H1 (cell line): ENCODE data around the gene FOXA3. TPM values are rescaled to one million over a fixed set of nuclear protein-coding genes. Genes with fewer than 3 reads are reported as not detected.

Experiments used
- CTCF ChIA-PET: fragments of 300-600 bp; sonication (Branson Sonifier 250); formaldehyde crosslinking; loops from one replicate; lab custom pipeline; 2021; ENCODE audit not compliant: partially characterized antibody; lab: Charles Lee
- POLR2A ChIA-PET: fragments of 300-600 bp; sonication (Branson Sonifier 250); formaldehyde crosslinking; loops from one replicate; lab custom pipeline; 2021; ENCODE audit warnings: inconsistent platforms; ENCODE audit not compliant: partially characterized antibody; lab: Charles Lee
- DNase-seq, 2 experiments: peaks; one replicate each; pipeline versions ENCODE4 v3.0.0 to v3.0.0-alpha.2; 2010 to 2022; ENCODE audit warnings: low spot score in 2 of 2, low read depth in 1 of 2, mixed read lengths in 1 of 2
- FAIRE-seq: peaks from 2 replicates; lab custom pipeline; 2011; peaks lifted over from hg19 to GRCh38; lab: Jason Lieb, UNC
- H2AFZ ChIP-seq: 2 replicates; pipeline ENCODE4 v1.8.1; 2012; ENCODE audit warnings: low read length, inconsistent platforms
- H2AK5ac ChIP-seq: 2 replicates; pipeline ENCODE4 v1.6.1; 2013; ENCODE audit warnings: low read depth, low read length
- H2BK120ac ChIP-seq: replicated peaks from 2 replicates; pipeline ENCODE3; 2013; ENCODE audit warnings: low read depth, low read length, inconsistent platforms
- H2BK12ac ChIP-seq: 2 replicates; pipeline ENCODE4 v1.6.1; 2013; ENCODE audit warnings: low read depth, low read length
- H2BK15ac ChIP-seq: 2 replicates; pipeline ENCODE4 v1.6.1; 2013; ENCODE audit warnings: low read length
- H2BK20ac ChIP-seq: 2 replicates; pipeline ENCODE4 v1.6.1; 2013; ENCODE audit warnings: low read length
- H2BK5ac ChIP-seq: 2 replicates; pipeline ENCODE4 v1.6.1; 2013; ENCODE audit warnings: low read depth, low read length
- H3K14ac ChIP-seq: 2 replicates; pipeline ENCODE4 v1.6.1; 2013; ENCODE audit warnings: inconsistent platforms; ENCODE audit not compliant: insufficient read length
- H3K18ac ChIP-seq: 2 replicates; pipeline ENCODE4 v1.6.1; 2013; ENCODE audit warnings: low read length; ENCODE audit errors: extremely low read depth
- H3K23ac ChIP-seq: 2 replicates; pipeline ENCODE4 v1.6.1; 2013; ENCODE audit warnings: inconsistent platforms; ENCODE audit not compliant: insufficient read length
- H3K23me2 ChIP-seq: 2 replicates; pipeline ENCODE4 v1.6.1; 2013; ENCODE audit warnings: low read depth, low read length
- H3K27ac ChIP-seq: 2 replicates; pipeline ENCODE4 v1.6.1; 2011; ENCODE audit warnings: low read depth, low read length, inconsistent platforms
- H3K27me3 ChIP-seq, 4 experiments: replicated peaks in 1 of 4; 1 replicate in 1 of 4; 2 replicates in 3 of 4; pipeline versions ENCODE4 v1.6.1 to v1.8.1; 2011 to 2013; ENCODE audit warnings: low read length in 3 of 4, mild to moderate bottlenecking in 3 of 4, inconsistent platforms in 2 of 4, mixed read lengths in 2 of 4, moderate library complexity in 1 of 4; ENCODE audit not compliant: control insufficient read depth in 3 of 4, insufficient read depth in 3 of 4; ENCODE audit errors: extremely low read depth in 1 of 4
- H3K36me3 ChIP-seq, 4 experiments: 2 replicates each; pipeline versions ENCODE4 v1.6.1 to v1.8.1; 2011 to 2013; ENCODE audit warnings: mild to moderate bottlenecking in 4 of 4, low read length in 3 of 4, moderate library complexity in 2 of 4, control low read depth in 1 of 4, inconsistent platforms in 1 of 4; ENCODE audit not compliant: insufficient read depth in 4 of 4, control insufficient read depth in 2 of 4
- H3K4ac ChIP-seq: replicated peaks from 2 replicates; pipeline ENCODE3; 2013; ENCODE audit warnings: low read length, low read depth, mixed read lengths, inconsistent platforms; ENCODE audit not compliant: insufficient read length
- H3K4me1 ChIP-seq, 4 experiments: replicated peaks in 1 of 4; 1 replicate in 1 of 4; 2 replicates in 3 of 4; pipeline versions ENCODE4 v1.6.1 to v1.8.1; 2011 to 2013; ENCODE audit warnings: low read length in 3 of 4, inconsistent platforms in 2 of 4, mixed read lengths in 1 of 4; ENCODE audit not compliant: insufficient read depth in 4 of 4, control insufficient read depth in 3 of 4
- H3K4me2 ChIP-seq, 2 experiments: 2 replicates each; pipeline versions ENCODE4 v1.6.1 to v1.8.1; 2011 to 2013; ENCODE audit warnings: low read depth in 2 of 2, low read length in 2 of 2, control low read depth in 1 of 2, inconsistent platforms in 1 of 2, mild to moderate bottlenecking in 1 of 2; ENCODE audit not compliant: insufficient read depth in 1 of 2
- H3K4me3 ChIP-seq, 4 experiments: fragments of 200-600, 300-600 bp in 1 of 4; sonication (generic), shearing (Covaris generic), sonication (Bioruptor Twin) in 1 of 4; 2 replicates each; pipeline versions ENCODE4 v1.5.1 to v1.8.1; 2011 to 2016; ENCODE audit warnings: low read length in 4 of 4, low read depth in 3 of 4, control low read depth in 2 of 4, inconsistent platforms in 2 of 4, mild to moderate bottlenecking in 2 of 4, mixed read lengths in 1 of 4, moderate library complexity in 1 of 4; ENCODE audit not compliant: insufficient read depth in 2 of 4; ENCODE audit errors: extremely low read depth in 1 of 4
- H3K56ac ChIP-seq: replicated peaks from 2 replicates; pipeline ENCODE3; 2013; ENCODE audit warnings: low read depth, mild to moderate bottlenecking, mixed read lengths, low read length, inconsistent platforms; ENCODE audit not compliant: insufficient read length
- H3K79me1 ChIP-seq: 2 replicates; pipeline ENCODE4 v1.6.1; 2013; ENCODE audit warnings: low read depth, low read length, control low read depth
- H3K79me2 ChIP-seq, 2 experiments: 2 replicates each; pipeline versions ENCODE4 v1.6.1 to v1.8.1; 2012 to 2013; ENCODE audit warnings: low read length in 2 of 2, mild to moderate bottlenecking in 2 of 2, inconsistent platforms in 1 of 2; ENCODE audit not compliant: insufficient read depth in 2 of 2, control insufficient read depth in 1 of 2
- H3K9ac ChIP-seq, 4 experiments: replicated peaks in 1 of 4; 1 replicate in 1 of 4; 2 replicates in 3 of 4; pipeline versions ENCODE4 v1.6.1 to v1.8.1; 2011 to 2013; ENCODE audit warnings: low read depth in 3 of 4, low read length in 3 of 4, control low read depth in 2 of 4, mild to moderate bottlenecking in 2 of 4, moderate library complexity in 2 of 4, inconsistent platforms in 1 of 4; ENCODE audit errors: extremely low read depth in 1 of 4
- H3K9me3 ChIP-seq, 2 experiments: 2 replicates each; pipeline versions ENCODE4 v1.6.1 to v1.8.1; 2012 to 2013; ENCODE audit warnings: mild to moderate bottlenecking in 2 of 2, moderate library complexity in 2 of 2, control low read depth in 1 of 2, inconsistent platforms in 1 of 2, low read depth in 1 of 2, low read length in 1 of 2, mixed read lengths in 1 of 2; ENCODE audit not compliant: insufficient read depth in 2 of 2
- H4K20me1 ChIP-seq, 2 experiments: replicated peaks in 1 of 2; 2 replicates each; pipeline versions ENCODE3 to v1.8.1; 2011 to 2013; ENCODE audit warnings: inconsistent platforms in 2 of 2, low read length in 2 of 2, mild to moderate bottlenecking in 1 of 2; ENCODE audit not compliant: insufficient read depth in 2 of 2, control insufficient read depth in 1 of 2
- H4K5ac ChIP-seq: 2 replicates; pipeline ENCODE4 v1.6.1; 2013; ENCODE audit warnings: low read length, low read depth, mixed read lengths, inconsistent platforms; ENCODE audit not compliant: insufficient read length
- H4K8ac ChIP-seq: 2 replicates; pipeline ENCODE4 v1.8.0; 2013; ENCODE audit warnings: mild to moderate bottlenecking, moderate library complexity, low read length, inconsistent platforms; ENCODE audit not compliant: insufficient read depth; ENCODE audit errors: extremely low read depth
- H4K91ac ChIP-seq: replicated peaks from 2 replicates; pipeline ENCODE3; 2013; ENCODE audit warnings: low read length, mixed read lengths, inconsistent platforms; ENCODE audit not compliant: insufficient read length
- CREB1 ChIP-seq: IDR thresholded peaks from 2 replicates; pipeline ENCODE4 v1.6.1; 2012; ENCODE audit warnings: inconsistent platforms
- SIN3A ChIP-seq, 2 experiments: IDR thresholded peaks in 1 of 2; conservative IDR thresholded peaks in 1 of 2; 2 replicates each; pipeline ENCODE4 v1.6.1; 2011 to 2012; ENCODE audit warnings: low read length in 2 of 2, improper control_type of control experiment in 1 of 2, low read depth in 1 of 2, mild to moderate bottlenecking in 1 of 2
- WGBS, 2 experiments: shearing (Covaris generic) in 1 of 2; methylation state at CpG; one replicate each; pipeline versions ENCODE4 v1.1.6 to v1.1.7; 2013 to 2015; ENCODE audit warnings: low lambda C conversion rate in 2 of 2, mixed read lengths in 2 of 2, inconsistent platforms in 1 of 2, low coverage in 1 of 2, missing lambda C conversion rate in 1 of 2; ENCODE audit not compliant: insufficient replicate concordance in 2 of 2, insufficient coverage in 1 of 2, insufficient read length in 1 of 2; ENCODE audit errors: extremely low coverage in 1 of 2, missing lambda C conversion rate in 1 of 2; 5-methylcytosine and 5-hydroxymethylcytosine counted together
- polyA plus RNA-seq, 7 experiments: library from polyadenylated mRNA; depleted of rRNA in 3 of 7; stranded (reverse) in 5 of 7; unstranded in 2 of 7; fragments of >200 nt in 5 of 7; fragments of 200-250 nt in 2 of 7; gene quantifications; 1 replicate in 5 of 7; 2 replicates in 1 of 7; 4 replicates in 1 of 7; pipeline versions ENCODE4 v1.2.1 to v1.2.3, GENCODE V29; 2011 to 2013; ENCODE audit warnings: missing spikeins in 2 of 7, mixed read lengths in 2 of 7
- total RNA-seq: library from RNA; stranded (reverse); fragmentation: NEBNext Ultra II Directional; extraction: Animal tissue kit (Norgen Biotek cat#: 25700); gene quantifications from 2 replicates; pipeline ENCODE4 v1.2.1, GENCODE V29; 2021

Gene FOXA3
- total and polyA plus RNA-seq, 2 of the 8 experiments (the other 6 are each of a cell fraction or from before 2014, with no cell fraction given) = 20.2 to 49.1 TPM

GRCh38 chr19:45911291-45911690 lies 47.2 kb downstream of the FOXA3 start:
- Histone ChIP-seq H3K4me2 (no peak overlapping the region), H3K9ac (no peak overlapping the region), H2BK20ac (no peak overlapping the region), H3K23me2 (no peaks in the 10 kb centered on the region; the same call in 1 of the 2 replicates), H4K5ac (no peak overlapping the region), H3K14ac (no peak overlapping the region), H3K4me1 (peaks cover 0 to 3% (median 0%) of the 10 kb centered on the region in 4 experiments; a peak in 3 of 7 replicates), H2AFZ (no peak overlapping the region), H3K27me3 (no peaks in the 10 kb centered on the region), H3K4ac (no peak overlapping the region), H3K56ac (no peak overlapping the region), H2BK15ac (no peak overlapping the region), H2BK5ac (no peak overlapping the region), H4K8ac (no peak overlapping the region; the same call in 1 of the 2 replicates), H3K9me3 (no peaks in the 10 kb centered on the region), H4K91ac (no peak overlapping the region), H3K36me3 (no peaks in the 10 kb centered on the region), H3K18ac (no peak overlapping the region), H3K27ac (no peak overlapping the region), H2AK5ac (no peak overlapping the region), H2BK12ac (no peak overlapping the region), H3K79me1 (no peaks in the 10 kb centered on the region), H3K79me2 (no peaks in the 10 kb centered on the region), H2BK120ac (no peak overlapping the region), H4K20me1 (no peaks in the 10 kb centered on the region), H3K4me3 (no peak overlapping the region), H3K23ac (no peak overlapping the region)
- FAIRE-seq (no peak), DNase-seq (no peak)
- POLR2A ChIA-PET = interaction anchor here (0.7 to 1.0 kb wide), 2 partner anchors 8 to 46 kb away, joined by 3 read pairs; no protein-coding TSS in a partner anchor
- CTCF ChIA-PET = interaction anchor here (0.6 to 1.5 kb wide), 5 partner anchors 75 to 278 kb away, joined by 3 to 5 read pairs (median 3); no protein-coding TSS in a partner anchor
- WGBS, 2 experiments = 83% methylated on average over 8 of the region's 8 CpGs; no CpG with 5 or more reads in 1 of the 2 experiments
- no peak for TF ChIP-seq CREB1
- TF ChIP-seq SIN3A (conservative IDR thresholded peaks at IDR 0.05 in 1 of 2, IDR thresholded peaks at IDR 0.05 in 1 of 2; ENCODE audit: low read depth in 1 of 2, low read length in 2 of 2) = no peak
